Esophagus muscularis mucosa (tissue), 4 donors: ENCODE measurements around the gene TBCD.
A peak's percentile ranks its signal among the peaks of the same experiment; 100 is the strongest.

Experiments
- CTCF ChIP-seq, 3 experiments: fragments of 200-600 bp in 2 of 3; fragments of 450-650 bp in 1 of 3; sonication (generic) in 2 of 3; IDR thresholded peaks; one replicate each; pipeline ENCODE4 v1.5.1; 2017 to 2019; ENCODE audit warnings: antibody characterized with exemption in 3 of 3, mild to moderate bottlenecking in 2 of 3, moderate library complexity in 1 of 3
- EP300 ChIP-seq: sonication (generic); formaldehyde crosslinking; IDR thresholded peaks from one replicate; pipeline ENCODE4 v1.6.1; 2017; ENCODE audit warnings: antibody characterized with exemption
- POLR2A ChIP-seq: fragments of 450-650 bp; IDR thresholded peaks from one replicate; pipeline ENCODE4 v1.6.1; 2017; ENCODE audit warnings: antibody characterized with exemption, moderate library complexity, mild to moderate bottlenecking, low read depth

GRCh38 chr17:82775001-82775823, 23.3 kb downstream of the TBCD start:
- TF ChIP-seq CTCF (IDR thresholded peaks at IDR 0.05), result peak; percentile 72 to 93 (median 83)
- TF ChIP-seq EP300, result no peak
- no peak for TF ChIP-seq POLR2A
